Subcutaneous adipose tissue (tissue), 4 donors: ENCODE data around the gene ZNF487. TPM values are rescaled to one million over a fixed set of nuclear protein-coding genes. Genes with fewer than 3 reads are reported as not detected.

Experiments used
- total RNA-seq, 4 donors: library from RNA; depleted of rRNA; stranded (reverse); fragments of >200 nt; gene quantifications; one replicate each; pipeline ENCODE4 v1.1.0, GENCODE V29; 2016
- TF ChIP-seq, protein P1 (sequence below): fragments of 450-650 bp; IDR thresholded peaks from one replicate; pipeline ENCODE4 v1.5.1; 2016; ENCODE audit warnings: low read depth, mild to moderate bottlenecking, control low read depth, antibody characterized with exemption, moderate library complexity

The ZNF487 gene
- total RNA-seq, 4 donors from 2014 or later = 3.9 to 10.9 (median 7.9) TPM

DNA sequence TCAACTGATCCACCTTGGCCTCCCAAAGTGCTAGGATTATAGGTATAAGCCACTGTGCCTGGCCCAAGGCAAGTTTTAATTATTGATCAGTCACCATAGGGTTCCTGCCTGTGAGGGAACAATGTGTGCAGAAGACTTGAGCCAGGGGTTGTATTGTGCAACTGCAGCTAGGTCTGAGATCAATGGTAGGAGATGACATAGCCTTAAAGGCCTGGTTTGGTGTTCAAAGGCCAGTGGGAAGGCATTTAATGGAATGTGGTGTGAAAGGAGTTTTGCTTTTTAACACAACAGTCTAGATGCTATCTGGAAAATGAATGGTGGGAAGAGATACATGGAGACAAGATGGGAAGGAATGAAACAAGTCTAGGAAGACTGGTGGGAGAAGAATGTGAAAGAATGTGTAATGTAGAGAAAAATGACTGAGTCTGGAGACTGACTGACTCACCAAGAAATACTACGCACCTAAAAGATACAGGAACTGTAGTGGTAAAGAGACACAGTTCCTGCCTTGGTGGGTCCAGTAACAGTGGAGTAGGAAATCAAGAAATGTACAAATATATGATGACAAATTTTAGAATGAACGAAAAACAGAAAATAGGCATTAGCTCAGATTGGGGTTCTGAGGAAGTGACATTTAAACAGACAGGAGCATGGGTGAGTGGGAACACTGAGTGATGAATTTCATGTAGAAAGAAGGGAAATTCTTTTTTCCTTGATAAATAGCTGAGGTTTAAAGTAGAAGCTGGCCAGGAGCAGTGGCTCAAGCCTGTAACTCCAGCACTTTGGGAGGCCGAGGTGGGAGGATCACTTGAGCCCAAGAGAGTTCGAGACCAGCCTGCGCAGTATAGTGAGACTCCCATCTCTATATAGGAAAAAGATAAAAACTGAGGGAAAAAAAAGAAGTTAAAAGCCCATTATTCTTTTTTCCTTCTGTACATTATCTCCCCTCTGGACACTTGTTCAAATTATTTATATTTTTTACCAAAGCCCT is 37.3 kb upstream of the ZNF487 start:
- TF ChIP-seq, protein P1, sequence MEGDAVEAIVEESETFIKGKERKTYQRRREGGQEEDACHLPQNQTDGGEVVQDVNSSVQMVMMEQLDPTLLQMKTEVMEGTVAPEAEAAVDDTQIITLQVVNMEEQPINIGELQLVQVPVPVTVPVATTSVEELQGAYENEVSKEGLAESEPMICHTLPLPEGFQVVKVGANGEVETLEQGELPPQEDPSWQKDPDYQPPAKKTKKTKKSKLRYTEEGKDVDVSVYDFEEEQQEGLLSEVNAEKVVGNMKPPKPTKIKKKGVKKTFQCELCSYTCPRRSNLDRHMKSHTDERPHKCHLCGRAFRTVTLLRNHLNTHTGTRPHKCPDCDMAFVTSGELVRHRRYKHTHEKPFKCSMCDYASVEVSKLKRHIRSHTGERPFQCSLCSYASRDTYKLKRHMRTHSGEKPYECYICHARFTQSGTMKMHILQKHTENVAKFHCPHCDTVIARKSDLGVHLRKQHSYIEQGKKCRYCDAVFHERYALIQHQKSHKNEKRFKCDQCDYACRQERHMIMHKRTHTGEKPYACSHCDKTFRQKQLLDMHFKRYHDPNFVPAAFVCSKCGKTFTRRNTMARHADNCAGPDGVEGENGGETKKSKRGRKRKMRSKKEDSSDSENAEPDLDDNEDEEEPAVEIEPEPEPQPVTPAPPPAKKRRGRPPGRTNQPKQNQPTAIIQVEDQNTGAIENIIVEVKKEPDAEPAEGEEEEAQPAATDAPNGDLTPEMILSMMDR = no peak

DNA sequence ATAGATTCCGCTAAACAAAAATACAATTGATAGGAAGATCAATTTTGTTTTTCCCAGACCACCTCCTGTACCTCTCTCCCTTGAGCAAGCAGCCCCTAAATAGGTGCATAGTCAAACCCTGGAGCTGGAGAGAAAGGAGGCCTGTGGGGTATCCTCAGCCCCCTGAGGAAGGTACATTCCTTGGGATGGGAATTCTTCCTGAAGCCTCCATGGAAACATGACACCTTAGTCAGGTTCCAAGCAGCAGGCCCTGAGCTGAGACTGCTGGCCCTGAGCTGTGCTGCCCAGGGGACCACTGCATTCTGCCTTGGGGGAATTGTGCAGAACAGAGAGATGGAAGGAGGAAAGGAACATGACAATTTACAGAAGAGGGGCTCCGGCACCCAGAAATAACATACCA is 35.3 kb upstream of the ZNF487 start:
- TF ChIP-seq, protein P1 = no peak

DNA sequence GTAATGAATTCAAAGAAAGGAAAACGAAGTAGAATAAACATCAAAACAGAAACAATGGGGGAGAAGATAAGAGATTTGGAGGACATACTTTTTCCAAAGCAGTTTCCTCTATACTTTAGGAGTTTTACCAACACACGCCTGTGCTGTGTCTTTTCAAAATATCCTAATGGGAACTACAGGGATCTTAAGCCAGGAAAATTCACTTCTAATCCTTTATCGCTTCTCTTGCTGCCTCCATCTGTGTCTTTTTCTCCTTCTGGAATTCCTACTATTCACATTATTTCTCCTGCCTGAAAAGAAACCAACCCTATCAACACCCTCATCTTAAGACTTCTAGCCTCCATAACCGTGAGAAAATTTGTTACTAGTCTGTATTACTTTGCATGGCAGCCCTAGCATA is 34.7 kb upstream of the ZNF487 start:
- TF ChIP-seq, protein P1 = no peak

DNA sequence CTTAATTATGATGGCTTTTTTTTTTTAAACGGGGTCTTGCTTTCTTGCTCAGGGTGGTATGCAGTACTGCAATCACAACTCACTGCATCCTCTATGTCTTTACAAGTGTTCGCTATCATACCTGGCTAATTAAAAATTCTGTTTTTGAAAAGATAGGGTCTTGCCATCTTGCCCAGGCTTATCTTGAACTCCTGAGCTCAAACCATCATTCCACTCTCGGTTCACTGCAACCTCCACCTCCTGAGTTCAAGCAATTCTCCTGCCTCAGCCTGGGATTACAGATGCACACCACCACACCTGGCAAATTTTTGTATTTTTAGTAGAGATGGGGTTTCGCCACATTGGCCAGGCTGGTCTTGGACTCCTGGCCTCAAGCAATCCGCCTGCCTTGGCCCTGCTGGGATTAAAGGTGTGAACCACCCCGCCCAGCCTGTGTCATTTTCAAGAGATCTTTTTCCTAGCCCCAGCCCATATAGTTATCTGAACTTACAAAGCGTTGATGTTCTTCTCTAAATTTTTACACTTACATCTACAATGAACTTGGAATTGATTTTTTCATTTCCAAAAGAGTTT is 33.9 kb upstream of the ZNF487 start:
- TF ChIP-seq, protein P1 = no peak

DNA sequence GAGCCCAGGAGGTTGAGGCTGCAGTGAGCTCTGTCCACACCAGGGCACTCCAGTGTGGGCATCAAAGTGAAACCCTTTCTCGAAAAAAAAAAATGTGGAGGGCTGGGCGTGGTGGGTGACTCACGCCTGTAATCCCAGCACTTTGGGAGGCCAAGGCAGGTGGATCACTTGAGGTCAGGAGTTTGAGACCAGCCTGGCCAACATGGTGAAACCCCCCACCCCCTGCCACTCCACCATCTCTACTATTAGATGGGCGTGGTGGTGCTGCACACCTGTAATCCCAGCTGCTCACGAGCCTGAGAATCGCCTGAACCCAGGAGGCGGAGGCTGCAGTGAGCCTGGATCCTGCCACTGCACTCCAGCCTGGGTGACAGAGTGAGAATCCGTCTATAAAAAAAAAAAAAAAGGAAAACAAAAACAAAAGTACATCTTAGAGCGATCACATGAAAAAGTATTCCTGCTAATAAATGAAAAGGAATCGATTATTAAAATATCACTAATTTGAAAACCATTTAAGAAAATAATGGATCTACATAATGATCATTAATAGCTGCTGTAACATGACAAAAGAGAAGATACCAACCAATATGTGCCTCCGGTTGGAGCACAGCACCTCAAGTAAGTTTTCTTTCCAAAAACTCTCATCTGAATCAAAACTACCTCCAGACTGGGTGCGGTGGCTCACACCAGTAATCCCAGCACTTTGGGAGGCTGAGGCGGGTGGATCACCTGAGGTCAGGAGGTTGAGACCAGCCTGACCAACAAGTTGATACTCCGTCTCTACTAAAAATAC is 32.8 kb upstream of the ZNF487 start:
- TF ChIP-seq, protein P1 = no peak

DNA sequence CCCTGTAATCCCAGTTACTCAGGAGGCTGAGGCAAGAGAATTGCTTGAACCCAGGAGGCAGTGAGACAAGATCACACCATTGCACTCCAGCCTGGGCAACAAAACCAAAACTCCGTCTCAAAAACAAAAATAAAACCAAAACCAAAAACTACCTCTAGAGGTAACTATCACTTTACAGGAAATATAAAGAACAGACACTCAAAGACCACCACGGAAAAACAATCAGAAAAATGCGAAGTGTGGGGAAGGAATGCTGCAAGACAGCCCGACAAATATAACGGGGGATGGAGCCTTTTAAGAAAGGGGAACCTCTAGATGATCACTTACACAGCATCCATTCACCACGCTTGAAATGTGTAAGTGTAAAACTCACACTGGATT is 32.2 kb upstream of the ZNF487 start:
- TF ChIP-seq, protein P1 = no peak

DNA sequence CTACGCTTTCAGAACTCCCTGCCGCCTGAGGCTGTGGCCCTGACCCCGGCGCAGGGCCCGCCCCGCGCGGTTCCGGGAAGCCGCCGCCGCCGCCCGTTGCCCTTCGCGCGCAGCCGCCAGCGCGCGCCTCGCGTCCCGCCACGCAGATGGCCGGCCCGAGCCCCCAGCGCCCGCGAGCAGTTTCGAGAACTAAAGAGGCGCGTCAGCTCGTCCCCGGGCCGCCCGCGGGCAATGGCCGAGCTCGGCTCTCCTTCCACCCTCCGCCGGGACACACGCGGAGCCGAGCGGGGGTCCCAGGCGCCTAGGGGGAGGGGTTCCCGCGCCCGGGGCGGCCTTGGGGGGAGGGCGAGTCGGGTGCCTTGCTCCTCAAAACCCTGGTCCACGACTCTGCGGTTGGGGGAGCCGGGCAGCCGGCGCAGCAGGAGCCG is 29.7 kb upstream of the ZNF487 start:
- TF ChIP-seq, protein P1 = no peak
